Psoas muscle (tissue), 8 donors: ENCODE data around the gene MCTP1. TPM values are rescaled to one million over a fixed set of nuclear protein-coding genes. Genes with fewer than 3 reads are reported as not detected.

Experiments used
- ATAC-seq, 4 donors: fragments of 200-7000 bp; cut with Tn5 transposase; one replicate each; pipeline ENCODE4 v1.9.1; 2020; ENCODE audit warnings: moderate library complexity in 3 of 4, mild to moderate bottlenecking in 2 of 4
- DNase-seq, 2 donors: peaks; one replicate each; pipeline ENCODE4 v3.0.0-alpha.2; 2020
- H3K27ac ChIP-seq: fragments of 200-600 bp; one replicate; pipeline ENCODE4 v1.8.0; 2022
- H3K27me3 ChIP-seq, 3 donors: fragments of 200-600 bp in 1 of 3; one replicate each; pipeline versions ENCODE4 v1.6.1 to v1.8.0; 2013 to 2022; ENCODE audit warnings: low read length in 2 of 3, mild to moderate bottlenecking in 2 of 3, moderate library complexity in 1 of 3; ENCODE audit not compliant: insufficient read depth in 3 of 3
- H3K36me3 ChIP-seq, 2 donors: fragments of 200-600 bp in 1 of 2; one replicate each; pipeline versions ENCODE4 v1.6.1 to v1.8.0; 2013 to 2022; ENCODE audit warnings: low read depth in 1 of 2, mild to moderate bottlenecking in 1 of 2, moderate library complexity in 1 of 2; ENCODE audit not compliant: insufficient read depth in 1 of 2
- H3K4me1 ChIP-seq: fragments of 200-600 bp; one replicate; pipeline ENCODE4 v1.8.0; 2022
- H3K4me3 ChIP-seq: fragments of 200-600 bp; one replicate; pipeline ENCODE4 v1.8.0; 2022; ENCODE audit warnings: mild to moderate bottlenecking
- H3K9me3 ChIP-seq: fragments of 200-600 bp; one replicate; pipeline ENCODE4 v1.8.0; 2022
- CTCF ChIP-seq: fragments of 200-600 bp; IDR thresholded peaks from one replicate; pipeline ENCODE4 v1.8.0; 2022; ENCODE audit warnings: antibody characterized with exemption
- WGBS, 3 donors: extraction: QIAGEN DNeasy Blood & Tissue Kit; methylation state at CpG; one replicate each; pipeline versions ENCODE4 v1.1.6 to v1.1.7; 2013; 5-methylcytosine and 5-hydroxymethylcytosine counted together
- intact Hi-C, 2 donors: fragments of 100-400 bp; cut with DNase I; formaldehyde crosslinking; loops; one replicate each; pipeline versions ENCODE4 v1.11.0 to v1.14.2; 2022
- polyA plus RNA-seq, 3 donors: library from polyadenylated mRNA; stranded (reverse); fragments of 200-250 nt; gene quantifications; one replicate each; pipeline ENCODE4 v1.2.3, GENCODE V29; 2013
- total RNA-seq, 4 donors: library from RNA; stranded (reverse); fragmentation: NEBNext Ultra II Directional in 2 of 4; extraction: Animal tissue kit (Norgen Biotek cat#: 25700) in 2 of 4; gene quantifications; one replicate each; pipeline versions ENCODE4 v1.2.1 to v1.2.4, GENCODE V29; 2021 to 2023
- donor health status: healthy with polysubstance abuse.
- donor health status: DM: no; HTN: no; CAD: no; lungs with moderate emphysema.
- donor health status: Bipolar disorder and iron deficiency.
- donor health status: healthy.
- donor health status: DM: yes; HTN: yes; CAD: no.
- donor health status: DM: no; HTN: no; CAD: no.
- donor health status: DM: no; HTN: no; CAD: no.
- donor health status: DM: yes; HTN: yes; CAD: no.

MCTP1 gene
- total and polyA plus RNA-seq, 7 donors: 1.4 to 8.8 (median 3.5) TPM

DNA sequence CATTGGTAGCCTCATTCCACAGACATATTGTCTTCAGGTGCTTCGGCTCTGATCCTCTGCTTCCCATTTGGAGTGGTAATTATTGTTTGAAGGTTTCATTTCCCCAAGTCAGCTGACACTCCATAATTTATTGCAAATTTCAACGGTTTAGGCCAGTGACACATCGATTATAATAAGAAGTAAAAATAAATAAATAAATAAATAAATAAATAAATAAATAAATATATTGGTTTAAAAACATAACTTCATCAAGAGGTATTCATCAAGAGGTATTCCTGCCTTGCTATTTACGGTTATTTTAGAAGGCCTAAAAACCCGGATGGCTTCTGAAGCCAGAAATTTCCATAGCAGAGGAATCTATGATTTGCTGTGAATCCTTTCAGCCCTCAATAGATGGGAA is 393.3 kb downstream of the MCTP1 start:
- H3K4me3 ChIP-seq: no peak overlapping the region
- intact Hi-C loops: no loop called here
- WGBS, 3 donors: 85 to 86% (median 86%) methylated on average over 5 of the region's 5 CpGs
- H3K9me3 ChIP-seq: no peaks in the 10 kb centered on the region
- TF ChIP-seq CTCF: no peak
- no peaks in the 10 kb centered on the region for H3K36me3 ChIP-seq
- H3K27ac ChIP-seq: no peak overlapping the region
- no peaks in the 10 kb centered on the region for H3K4me1 ChIP-seq
- no peaks in the 10 kb centered on the region for H3K27me3 ChIP-seq
- ATAC-seq (no peak), DNase-seq (no peak)

DNA sequence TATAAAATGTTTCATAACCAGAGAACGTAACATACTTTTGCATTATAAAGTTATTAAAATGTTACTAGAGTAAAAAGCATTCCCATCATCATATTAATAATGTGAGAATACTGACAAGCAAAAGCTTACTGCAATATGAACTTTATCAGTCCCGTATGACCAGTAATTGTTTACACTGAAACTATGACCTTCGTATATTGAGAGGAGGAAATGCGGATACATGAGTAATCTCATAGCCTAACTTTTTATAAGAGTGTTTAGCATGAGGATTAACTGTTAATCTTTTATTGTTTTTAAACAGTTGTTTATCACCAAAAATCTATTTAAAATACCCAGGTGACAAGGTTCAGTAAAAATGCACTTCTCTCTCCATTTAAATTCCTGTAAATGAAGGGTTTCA is 394.0 kb downstream of the MCTP1 start:
- no peaks in the 10 kb centered on the region for H3K27me3 ChIP-seq
- intact Hi-C loops: no loop called here
- no peak for TF ChIP-seq CTCF
- H3K27ac ChIP-seq: no peak overlapping the region
- 81 to 83% (median 82%) methylated on average over 4 of the region's 4 CpGs for WGBS, 3 donors
- H3K36me3 ChIP-seq: no peaks in the 10 kb centered on the region
- ATAC-seq (no peak), DNase-seq (no peak)
- no peak overlapping the region for H3K4me3 ChIP-seq
- H3K4me1 ChIP-seq: no peaks in the 10 kb centered on the region
- H3K9me3 ChIP-seq: no peaks in the 10 kb centered on the region

DNA sequence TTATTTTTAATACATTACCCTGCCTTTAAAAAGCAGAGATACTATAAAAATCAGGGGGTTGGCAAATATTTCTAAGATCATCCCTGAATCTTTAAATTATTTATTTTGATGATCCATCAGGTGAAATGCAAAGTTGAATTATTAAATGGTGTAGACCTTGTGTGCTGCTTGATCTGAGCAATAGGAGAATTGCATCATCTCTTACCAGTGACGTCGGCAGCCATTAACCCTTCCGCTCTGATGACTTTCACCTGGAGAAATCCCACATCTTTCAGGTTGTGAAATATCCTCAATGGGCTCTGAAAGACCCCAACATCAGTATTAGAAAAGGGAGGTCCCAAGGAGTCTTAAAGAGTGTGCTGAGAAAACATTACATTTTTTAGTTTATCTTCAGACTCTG is 396.2 kb downstream of the MCTP1 start:
- H3K4me1 ChIP-seq: no peaks in the 10 kb centered on the region
- H3K27ac ChIP-seq: no peak overlapping the region
- no peaks in the 10 kb centered on the region for H3K27me3 ChIP-seq
- H3K36me3 ChIP-seq: no peaks in the 10 kb centered on the region
- H3K9me3 ChIP-seq: no peaks in the 10 kb centered on the region
- H3K4me3 ChIP-seq: no peak overlapping the region
- no peak for ATAC-seq
- WGBS, 3 donors: 75 to 87% (median 79%) methylated on average over 3 of the region's 3 CpGs
- no peak for DNase-seq
- no peak for TF ChIP-seq CTCF
- intact Hi-C loops: no loop called here

- no peaks in the 10 kb centered on the region for H3K9me3 ChIP-seq
- H3K36me3 ChIP-seq: no peaks in the 10 kb centered on the region
- ATAC-seq (no peak), DNase-seq (no peak)
- H3K27ac ChIP-seq: no peak overlapping the region
- H3K4me3 ChIP-seq: no peak overlapping the region
- H3K4me1 ChIP-seq: no peaks in the 10 kb centered on the region
- 44 to 55% (median 49%) methylated on average over 2 of the region's 2 CpGs for WGBS, 3 donors
- no peaks in the 10 kb centered on the region for H3K27me3 ChIP-seq
- intact Hi-C loops: no loop called here
- no peak for TF ChIP-seq CTCF
Measured at GRCh38 chr5:94885931-94886330, 399.0 kb downstream of the MCTP1 start.

GRCh38 chr5:94884311-94884710 is 400.6 kb downstream of the MCTP1 start:
- Histone ChIP-seq H3K27me3 (no peaks in the 10 kb centered on the region), H3K9me3 (no peaks in the 10 kb centered on the region), H3K36me3 (no peaks in the 10 kb centered on the region), H3K4me1 (no peaks in the 10 kb centered on the region), H3K4me3 (no peak overlapping the region), H3K27ac (no peak overlapping the region)
- no peak for TF ChIP-seq CTCF
- ATAC-seq (peak in 1 of 4 donors; percentile 49), DNase-seq (no peak)
- 8 to 21% (median 17%) methylated on average over 9 of the region's 9 CpGs for WGBS, 3 donors
- intact Hi-C loops: no loop called here
